NCI-H1048 (cell line): ENCODE data around the gene PDIA6.
"Not testable (repeated sequence)": the region's sequence is repeated elsewhere in the genome, so short reads cannot be mapped to it uniquely, and the experiment has no call there.

Experiments used
- DNase-seq: peaks from one replicate; lab custom pipeline; 2025; lab: John Stamatoyannopoulos, UW

The PDIA6 gene

GRCh38 chr2:10810202-10811161, 2.1 kb downstream of the PDIA6 start:
- DNase-seq: no peak

- no peak for DNase-seq
Observed at GRCh38 chr2:10806543-10806942, 6.0 kb downstream of the PDIA6 start.

- DNase-seq: not testable (repeated sequence)
Observed at GRCh38 chr2:10805990-10806389, 6.6 kb downstream of the PDIA6 start.

DNA sequence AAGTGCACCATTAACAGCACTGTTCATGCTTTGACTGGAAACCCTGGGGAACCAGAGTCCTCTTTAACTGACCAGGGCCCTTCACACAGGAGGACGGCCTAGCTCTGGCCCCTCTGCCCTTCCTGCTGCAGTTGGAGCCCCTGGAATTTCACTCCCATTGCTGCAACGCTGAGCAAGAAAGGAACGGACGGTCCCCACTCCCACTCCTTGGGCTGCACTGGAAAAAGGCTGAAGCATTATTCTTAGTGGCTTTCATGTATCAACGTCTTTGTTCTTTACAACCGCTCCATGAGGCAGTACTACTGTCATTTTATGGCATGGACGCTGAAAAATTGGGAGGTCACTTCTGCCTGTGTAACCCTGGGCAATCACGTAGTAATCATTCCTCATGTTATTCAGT, 9.9 kb downstream of the PDIA6 start:
- DNase-seq: no peak

DNA sequence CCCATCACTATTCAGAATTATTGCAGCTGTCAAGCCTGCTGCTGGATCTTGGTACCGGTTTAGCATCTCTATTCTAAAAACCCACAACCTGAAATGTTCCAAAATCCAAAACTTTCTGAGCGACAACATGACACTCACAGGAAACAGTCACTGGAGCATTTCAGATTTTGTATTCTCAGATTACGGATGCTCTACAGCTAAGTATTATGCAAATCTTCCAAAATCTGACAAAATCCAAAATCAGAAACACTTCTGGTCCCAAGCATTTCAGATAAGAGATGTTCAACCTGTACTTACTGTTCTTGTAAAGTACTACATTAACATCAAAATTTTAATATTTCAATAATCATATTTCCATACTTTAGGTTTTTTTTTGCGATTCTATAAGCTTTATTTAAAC, 12.4 kb downstream of the PDIA6 start:
- no peak for DNase-seq

DNA sequence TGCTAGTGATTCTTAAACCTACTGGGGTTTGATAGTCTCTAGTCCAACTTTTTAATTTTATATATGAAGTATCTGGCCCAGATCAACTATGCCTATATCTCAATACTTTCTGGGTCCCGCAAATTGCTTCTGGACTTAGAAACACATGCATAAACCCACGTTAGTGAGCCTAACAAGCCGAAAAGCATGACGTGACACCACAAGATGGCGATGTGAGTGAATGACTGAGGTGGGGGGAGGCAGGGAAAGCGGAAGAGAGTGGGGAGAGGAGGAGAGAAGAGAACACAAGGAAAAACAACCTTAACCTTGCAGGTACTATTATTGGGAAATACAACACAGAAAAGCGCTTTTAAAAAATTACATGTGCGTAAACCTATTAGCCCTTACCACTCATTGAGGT, 13.8 kb downstream of the PDIA6 start:
- DNase-seq: no peak

DNA sequence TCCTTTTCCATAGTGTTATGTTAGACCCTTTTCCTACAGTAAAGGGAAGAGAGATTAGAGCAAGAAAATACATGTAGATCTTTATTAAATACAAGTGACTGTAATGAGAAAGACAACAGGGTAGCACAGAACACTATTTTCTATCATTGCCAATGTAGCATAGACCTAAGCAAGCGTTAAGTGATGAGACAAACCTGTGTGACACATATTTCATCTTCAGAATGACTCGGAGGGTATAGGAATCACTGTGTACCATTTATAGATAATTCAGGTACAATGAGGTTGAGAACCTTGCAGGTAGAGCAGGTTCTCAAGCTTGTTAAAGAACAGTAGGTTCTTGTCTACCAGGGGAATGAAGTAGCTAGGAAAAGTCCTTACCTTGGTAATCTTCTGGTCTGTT, 15.9 kb downstream of the PDIA6 start:
- DNase-seq: no peak

DNA sequence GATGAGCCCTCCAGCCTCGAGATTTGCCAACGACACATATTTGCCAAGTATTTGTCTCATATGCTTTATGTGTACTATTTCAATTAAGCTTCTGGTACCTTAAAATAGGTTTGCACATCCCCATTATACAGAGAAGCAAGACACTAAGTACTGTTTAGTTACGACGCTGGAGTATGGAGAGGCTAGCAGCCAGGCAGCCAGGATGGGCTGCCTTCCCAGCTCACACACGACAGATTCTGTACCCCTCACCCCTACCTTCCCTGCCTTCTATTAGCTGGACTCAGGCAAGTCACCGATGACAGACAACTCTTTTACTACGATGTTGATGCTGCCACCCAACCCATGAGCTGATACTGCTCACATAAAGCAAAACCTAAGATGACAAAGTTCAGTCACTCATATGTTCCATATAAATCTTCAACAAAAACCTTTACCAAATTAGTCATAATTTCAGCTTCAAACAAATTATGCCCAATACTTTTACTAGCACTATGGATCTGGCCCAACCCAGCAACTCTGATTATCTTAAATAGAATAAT, 17.0 kb downstream of the PDIA6 start:
- DNase-seq: no peak

- no peak for DNase-seq
Observed at GRCh38 chr2:10794876-10795275, 17.7 kb downstream of the PDIA6 start.

- no peak for DNase-seq
Observed at GRCh38 chr2:10793816-10794215, 18.8 kb downstream of the PDIA6 start.

DNA sequence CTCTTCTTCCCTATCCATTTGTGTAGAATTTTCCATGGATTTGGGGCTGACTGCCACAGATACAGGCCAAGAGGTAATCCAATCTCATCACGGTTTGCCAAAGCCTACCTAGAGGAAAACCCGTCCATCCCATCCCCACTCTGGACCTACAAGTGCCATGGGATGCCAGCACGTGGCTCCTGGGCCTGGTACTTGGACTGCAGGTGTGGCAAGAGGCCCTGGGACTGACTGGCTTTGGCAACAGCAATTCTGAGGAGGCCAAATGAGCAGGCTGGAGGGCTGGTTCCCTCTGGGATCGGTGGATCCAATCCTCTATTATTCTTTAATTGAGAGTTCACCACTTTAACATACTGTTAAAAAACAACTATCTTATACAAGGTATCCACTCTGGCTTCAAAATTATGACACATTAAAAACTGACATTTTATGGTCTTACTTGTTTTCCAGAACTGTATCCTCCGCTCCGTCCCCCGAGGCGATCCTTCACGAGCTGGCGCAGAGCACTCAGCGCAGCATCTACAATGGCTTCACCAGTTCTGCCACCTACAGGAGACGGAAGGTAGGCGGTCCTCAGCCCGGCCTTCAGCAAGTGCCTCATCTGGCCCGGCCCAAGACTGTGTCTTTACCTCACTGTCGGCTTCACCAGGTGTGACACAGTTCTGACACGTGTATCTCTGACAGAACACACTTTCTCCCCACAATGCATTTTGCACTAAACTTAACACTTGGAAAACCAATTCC, 19.8 kb downstream of the PDIA6 start:
- DNase-seq: no peak

DNA sequence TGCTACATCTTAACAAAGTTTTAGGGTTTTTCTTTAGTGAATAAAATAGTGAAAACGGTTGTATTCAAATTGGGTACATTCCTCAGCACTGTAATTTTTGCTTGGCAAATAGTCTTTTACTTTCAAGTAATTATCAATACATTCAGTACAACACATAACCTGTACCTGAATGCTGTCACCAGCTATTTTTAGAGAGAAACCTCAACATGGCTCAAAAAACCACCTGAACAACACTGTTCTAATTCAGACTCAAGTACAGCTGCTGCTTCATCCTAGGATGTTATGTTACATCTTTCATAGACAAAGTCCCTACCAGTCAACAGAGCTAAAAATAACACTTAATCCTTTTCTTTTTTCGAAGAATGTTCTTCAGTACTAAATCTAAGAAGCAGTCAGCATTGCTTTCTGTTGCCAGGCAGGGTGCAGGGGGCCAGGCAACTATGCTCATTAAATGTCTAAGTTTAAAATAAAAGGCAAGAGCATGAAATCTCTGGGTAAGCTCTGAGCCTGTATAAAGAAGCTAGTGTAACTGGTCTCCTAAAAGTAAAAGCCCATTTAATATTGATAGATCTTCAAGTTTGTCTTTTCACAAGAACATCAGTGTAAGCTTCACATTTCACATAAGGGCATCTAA, 20.5 kb downstream of the PDIA6 start:
- DNase-seq: no peak

- no peak for DNase-seq
Observed at GRCh38 chr2:10790228-10790973, 22.2 kb downstream of the PDIA6 start.

- DNase-seq: no peak
Observed at GRCh38 chr2:10788855-10789254, 23.7 kb downstream of the PDIA6 start.

GRCh38 chr2:10787176-10787968, 25.2 kb downstream of the PDIA6 start:
- no peak for DNase-seq

GRCh38 chr2:10786240-10786982, 26.2 kb downstream of the PDIA6 start:
- DNase-seq: no peak

- no peak for DNase-seq
Observed at GRCh38 chr2:10785260-10785659, 27.3 kb downstream of the PDIA6 start.

DNA sequence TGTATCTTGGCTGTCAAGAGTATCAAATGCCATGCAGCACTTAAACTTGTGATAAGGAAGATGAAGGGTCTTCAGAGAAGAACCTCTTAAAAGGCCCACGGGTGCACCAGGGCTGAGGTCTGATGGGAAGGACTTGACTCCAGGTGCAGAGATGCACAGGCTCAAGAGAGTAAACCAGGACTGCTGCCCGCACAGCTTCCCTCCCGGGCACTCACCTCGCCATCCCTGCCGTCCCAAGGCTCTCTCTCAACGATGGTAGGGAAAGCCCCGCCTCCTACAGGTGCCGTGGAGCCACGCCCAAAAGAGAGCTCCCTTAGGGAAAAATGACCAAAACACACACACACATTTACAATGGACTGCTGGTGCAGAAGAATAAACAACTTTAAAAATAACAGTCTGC, 27.9 kb downstream of the PDIA6 start:
- DNase-seq: no peak

DNA sequence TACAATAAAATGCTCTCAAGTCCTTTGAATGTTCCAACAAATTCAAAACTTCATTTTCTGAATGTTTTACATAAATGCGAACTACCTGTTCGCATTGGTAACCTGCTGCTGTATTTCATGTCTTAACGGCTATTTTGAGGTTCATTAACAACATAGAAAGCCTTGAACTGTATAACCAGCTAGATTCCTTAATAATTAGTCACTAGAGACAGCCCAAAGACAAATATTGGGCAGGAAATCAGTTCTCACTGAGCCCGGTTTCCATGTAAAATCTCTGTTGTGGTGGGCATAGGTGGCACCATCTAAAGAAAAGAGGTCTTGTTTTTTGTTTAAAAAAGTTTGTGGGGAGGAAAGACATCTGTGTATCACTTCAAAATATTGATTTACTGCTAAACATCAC, 29.2 kb downstream of the PDIA6 start:
- no peak for DNase-seq

DNA sequence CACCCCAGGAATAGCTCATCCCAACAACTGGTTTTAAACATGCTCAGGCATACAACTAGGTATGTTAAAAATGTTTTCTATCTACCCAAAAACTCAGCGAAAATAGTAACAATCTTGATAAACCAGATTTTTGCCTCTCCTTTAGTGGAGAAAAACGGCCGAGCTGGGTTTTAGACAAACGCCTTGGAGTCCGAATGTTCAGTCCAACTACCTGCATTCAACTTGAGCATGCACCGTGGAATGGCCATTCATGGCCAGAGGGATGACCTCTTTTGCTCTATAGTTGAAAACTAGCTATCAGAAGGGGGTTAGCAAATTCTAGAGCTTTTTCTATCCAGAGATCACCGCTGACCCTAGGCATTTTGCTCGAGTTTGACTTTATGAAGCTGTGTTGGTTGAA, 30.8 kb downstream of the PDIA6 start:
- no peak for DNase-seq
